ENCODE data around the gene RPS8.

Gene RPS8

DNA sequence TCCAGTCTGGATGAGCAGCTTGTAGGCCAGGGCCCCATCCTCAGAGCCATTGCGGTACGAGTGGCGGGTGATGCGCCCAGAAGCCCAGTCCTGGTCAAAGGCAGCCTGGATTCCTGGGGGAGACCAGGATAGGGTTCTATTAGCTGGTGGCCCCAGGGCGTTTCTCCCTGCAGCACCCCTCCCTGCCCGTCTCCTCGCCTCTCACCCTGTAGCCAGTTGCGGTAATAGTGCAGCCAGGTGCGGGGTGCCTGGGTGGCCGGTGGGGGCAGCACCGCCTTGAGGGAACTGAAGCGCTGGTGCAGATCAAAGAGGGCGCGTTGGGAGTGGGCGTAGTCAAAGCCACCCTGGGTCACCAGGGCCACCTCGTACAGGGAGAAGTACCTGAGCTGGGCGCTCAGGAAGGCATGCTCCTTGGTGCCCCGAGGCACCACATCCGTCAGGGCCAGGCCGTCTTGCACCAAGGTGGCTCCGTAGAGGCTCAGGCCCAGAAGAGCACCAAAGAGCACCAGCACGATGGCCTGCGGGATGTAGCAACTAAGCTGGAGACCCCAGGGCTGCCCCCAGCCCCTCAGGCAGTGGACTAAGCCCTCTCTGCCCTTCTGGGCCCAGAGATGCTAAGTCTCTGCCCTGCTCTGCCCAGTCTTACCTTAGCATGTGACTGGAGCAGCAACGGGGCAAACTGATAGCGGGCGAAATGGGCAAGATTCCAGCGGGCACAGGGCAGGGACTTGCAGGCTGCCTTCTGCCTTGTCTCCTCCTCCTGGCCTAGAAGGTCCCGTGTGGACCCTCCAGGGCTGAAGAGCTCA is 52.1 kb downstream of the RPS8 start:
- no peak for ATAC-seq (replicated peaks)
- DNase-seq: no peak
- Mint-ChIP-seq H3K9me3 (no peaks in the 10 kb centered on the region), H3K4me3 (no peak overlapping the region), H3K27ac (no peak overlapping the region), H3K4me1 (peaks cover 11 to 12% of the 10 kb centered on the region in 2 donors), H3K36me3 (no peaks in the 10 kb centered on the region), H3K27me3 (peaks cover 0 to 6% of the 10 kb centered on the region in 2 donors)

DNA sequence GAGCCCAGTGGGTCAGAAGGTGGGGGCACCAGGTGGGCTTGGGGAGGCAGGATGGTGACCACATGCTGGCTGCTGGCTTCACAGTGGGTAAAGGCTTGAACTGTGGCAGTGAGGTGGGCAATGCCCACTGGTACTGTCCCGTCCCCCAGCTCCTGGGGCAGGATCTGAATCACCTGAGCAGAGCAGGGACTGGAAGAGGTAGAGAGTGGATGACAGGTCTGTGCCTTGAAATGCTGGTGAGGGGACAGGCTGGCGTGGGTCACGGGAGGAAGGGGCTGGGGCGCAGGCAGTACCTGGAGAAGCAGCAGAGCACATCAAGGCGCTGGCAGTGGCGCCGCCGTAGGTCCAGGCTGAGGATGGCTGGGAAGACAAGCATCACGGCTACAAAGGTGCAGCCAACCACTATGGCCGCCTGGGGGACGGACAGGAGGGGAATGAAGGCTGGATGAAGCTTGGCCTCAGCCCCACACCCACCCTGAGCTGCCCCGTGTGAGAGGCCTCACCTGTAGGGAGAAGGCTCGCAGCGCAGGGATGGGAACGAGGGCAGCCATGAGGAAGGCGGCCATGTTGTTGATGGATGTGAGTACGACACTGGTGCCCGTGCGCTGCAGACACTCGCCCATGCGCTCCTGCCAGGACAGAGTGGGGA is 52.8 kb downstream of the RPS8 start:
- Mint-ChIP-seq H3K36me3 (no peaks in the 10 kb centered on the region), H3K9me3 (no peaks in the 10 kb centered on the region), H3K4me3 (no peak overlapping the region), H3K27me3 (peaks cover 0 to 6% of the 10 kb centered on the region in 2 donors), H3K27ac (no peak overlapping the region), H3K4me1 (peaks cover 12% of the 10 kb centered on the region in 2 donors)
- no peak for ATAC-seq (replicated peaks)
- DNase-seq: no peak

Data from stimulated activated naive B cell treated with anti-CD40 and anti-IgM and Interleukin-4, amounts not matched to agents 10 μg/mL and 1 μg/mL and 100 μg/mL, for 72 hours (primary cell).